SK-N-SH (cell line): ENCODE data around the gene UTP14C. TPM values are rescaled to one million over a fixed set of nuclear protein-coding genes. Genes with fewer than 3 reads are reported as not detected.

Experiments used
- CTCF ChIA-PET: fragments of 300-600, 350-600 bp; formaldehyde crosslinking; extraction: SDS; loops from one replicate; lab custom pipeline; 2021; lab: Yijun Ruan, JAX
- POLR2A ChIA-PET: fragments of 350-600 bp; sonication (Branson Sonifier 250); formaldehyde crosslinking; extraction: SDS; loops from one replicate; lab custom pipeline; 2020; ENCODE audit warnings: antibody characterized with exemption, inconsistent platforms; lab: Yijun Ruan, JAX
- DNase-seq: peaks from one replicate; pipeline ENCODE4 v3.0.0; 2012
- H2AFZ ChIP-seq: fragments of 200-600 bp; sonication (generic); 2 replicates; pipeline ENCODE4 v1.8.1; 2016; ENCODE audit warnings: antibody characterized with exemption, mild to moderate bottlenecking, low read depth
- H3F3A ChIP-seq: fragments of 200-600 bp; sonication (generic); replicated peaks from 2 replicates; pipeline ENCODE3; 2016; ENCODE audit warnings: antibody characterized with exemption, mild to moderate bottlenecking; ENCODE audit not compliant: insufficient read depth
- H3K27ac ChIP-seq, 2 experiments: fragments of 200-500 bp in 1 of 2; fragments of 200-600 bp in 1 of 2; sonication (Bioruptor generic) in 1 of 2; sonication (generic), shearing (Covaris generic) in 1 of 2; 2 replicates each; pipeline versions ENCODE4 v1.5.1 to v1.6.1; 2014 to 2016; ENCODE audit warnings: low read depth in 2 of 2, inconsistent platforms in 1 of 2, low read length in 1 of 2, mild to moderate bottlenecking in 1 of 2, mixed read lengths in 1 of 2
- H3K27me3 ChIP-seq: fragments of 200-600 bp; sonication (generic), shearing (Covaris generic); 2 replicates; pipeline ENCODE4 v1.6.1; 2016; ENCODE audit warnings: mixed run types; ENCODE audit not compliant: insufficient read depth
- H3K36me3 ChIP-seq, 2 experiments: fragments of 200-500 bp in 1 of 2; fragments of 200-600 bp in 1 of 2; sonication (Bioruptor generic) in 1 of 2; sonication (generic) in 1 of 2; replicated peaks in 1 of 2; 2 replicates each; pipeline versions ENCODE3 to v1.5.1; 2014 to 2016; ENCODE audit warnings: low read length in 1 of 2, mild to moderate bottlenecking in 1 of 2; ENCODE audit not compliant: insufficient read depth in 2 of 2, control insufficient read depth in 1 of 2
- H3K4me1 ChIP-seq, 2 experiments: fragments of 200-500 bp in 1 of 2; fragments of 200-600 bp in 1 of 2; sonication (Bioruptor generic) in 1 of 2; sonication (generic), shearing (Covaris generic) in 1 of 2; 2 replicates each; pipeline versions ENCODE4 v1.5.1 to v1.6.1; 2014 to 2016; ENCODE audit warnings: low read depth in 1 of 2, low read length in 1 of 2, mixed run types in 1 of 2; ENCODE audit not compliant: insufficient read depth in 2 of 2, control insufficient read depth in 1 of 2
- H3K4me2 ChIP-seq: fragments of 200-600 bp; sonication (generic), shearing (Covaris generic); 2 replicates; pipeline ENCODE4 v1.6.1; 2017; ENCODE audit warnings: mixed run types
- H3K4me3 ChIP-seq, 2 experiments: fragments of 200-500 bp in 1 of 2; fragments of 200-600 bp in 1 of 2; sonication (Bioruptor generic) in 1 of 2; sonication (generic), shearing (Covaris generic) in 1 of 2; 2 replicates each; pipeline versions ENCODE4 v1.5.1 to v1.8.1; 2014 to 2016; ENCODE audit warnings: low read depth in 2 of 2, inconsistent platforms in 1 of 2, low read length in 1 of 2, mild to moderate bottlenecking in 1 of 2, mixed read lengths in 1 of 2, moderate library complexity in 1 of 2
- H3K79me2 ChIP-seq: fragments of 200-600 bp; sonication (generic); 2 replicates; pipeline ENCODE4 v1.8.1; 2017; ENCODE audit warnings: mild to moderate bottlenecking; ENCODE audit not compliant: insufficient read depth
- H3K9ac ChIP-seq: fragments of 200-600 bp; sonication (generic); 2 replicates; pipeline ENCODE4 v1.6.1; 2017; ENCODE audit warnings: mixed run types
- H3K9me2 ChIP-seq: fragments of 200-600 bp; sonication (generic); 2 replicates; pipeline ENCODE4 v1.6.1; 2017; ENCODE audit warnings: mixed run types
- H3K9me3 ChIP-seq: fragments of 200-600 bp; sonication (generic); 2 replicates; pipeline ENCODE4 v1.6.1; 2017; ENCODE audit warnings: mixed run types, mild to moderate bottlenecking, moderate library complexity
- H4K20me1 ChIP-seq: fragments of 200-600 bp; sonication (generic); 2 replicates; pipeline ENCODE4 v1.6.1; 2017; ENCODE audit warnings: mild to moderate bottlenecking, mixed run types; ENCODE audit not compliant: insufficient read depth
- CHD2 ChIP-seq: fragments of 150-350 bp; IDR thresholded peaks from 2 replicates; pipeline ENCODE4 v1.6.1; 2018; ENCODE audit warnings: low read length; ENCODE audit not compliant: partially characterized antibody
- EP300 ChIP-seq, 2 experiments: IDR thresholded peaks; 2 replicates each; pipeline versions ENCODE4 v1.4.0 to v1.6.1; 2012; ENCODE audit warnings: borderline replicate concordance in 1 of 2, low read depth in 1 of 2, low read length in 1 of 2
- FOSL2 ChIP-seq: IDR thresholded peaks from 2 replicates; pipeline ENCODE4 v1.4.0; 2012; ENCODE audit warnings: low read depth, mild to moderate bottlenecking, moderate library complexity, borderline replicate concordance
- FOXJ3 ChIP-seq: sonication (generic); formaldehyde crosslinking; IDR thresholded peaks from 2 replicates; pipeline ENCODE4 v1.5.1; 2020; ENCODE audit warnings: mild to moderate bottlenecking, missing genetic modification reagents
- FOXM1 ChIP-seq: IDR thresholded peaks from 2 replicates; pipeline ENCODE4 v1.4.0; 2012; ENCODE audit warnings: low read depth, mild to moderate bottlenecking
- GATA2 ChIP-seq: sonication (generic); formaldehyde crosslinking; IDR thresholded peaks from 2 replicates; pipeline ENCODE4 v1.5.0; 2020; ENCODE audit warnings: mild to moderate bottlenecking, missing genetic modification reagents
- JUND ChIP-seq: IDR thresholded peaks from 2 replicates; pipeline ENCODE4 v1.4.0; 2012
- MXI1 ChIP-seq: IDR thresholded peaks from 2 replicates; pipeline ENCODE4 v1.6.1; 2012; ENCODE audit warnings: mild to moderate bottlenecking, low read depth, low read length, improper control_type of control experiment
- NFIC ChIP-seq: IDR thresholded peaks from 2 replicates; pipeline ENCODE4 v1.4.0; 2012; ENCODE audit warnings: borderline replicate concordance
- RFX5 ChIP-seq: IDR thresholded peaks from 2 replicates; pipeline ENCODE4 v1.6.1; 2012; ENCODE audit warnings: mild to moderate bottlenecking, improper control_type of control experiment, low read length
- RXRA ChIP-seq: IDR thresholded peaks from 2 replicates; pipeline ENCODE4 v1.4.0; 2012; ENCODE audit warnings: low read depth, mild to moderate bottlenecking, borderline replicate concordance
- SIN3A ChIP-seq: IDR thresholded peaks from 2 replicates; pipeline ENCODE4 v1.6.1; 2012; ENCODE audit warnings: low read depth, mild to moderate bottlenecking, low read length, moderate library complexity, borderline replicate concordance
- SMC3 ChIP-seq: IDR thresholded peaks from 2 replicates; pipeline ENCODE4 v1.6.1; 2012; ENCODE audit warnings: low read depth, low read length, improper control_type of control experiment
- WGBS: methylation state at CpG from one replicate; pipeline ENCODE4 v1.1.6; 2017; ENCODE audit warnings: low lambda C conversion rate; 5-methylcytosine and 5-hydroxymethylcytosine counted together
- polyA plus RNA-seq, 3 experiments: library from polyadenylated mRNA; depleted of rRNA; stranded (reverse); fragments of >200 nt; gene quantifications; 2 replicates each; pipeline ENCODE4 v1.2.3, GENCODE V29; 2012
- TF ChIP-seq, protein P1 (sequence below): IDR thresholded peaks from 2 replicates; pipeline ENCODE4; 2012
- TF ChIP-seq, protein P2 (sequence below): IDR thresholded peaks from 2 replicates; pipeline ENCODE4 v1.4.0; 2012; ENCODE audit warnings: low read depth, borderline replicate concordance
- TF ChIP-seq, protein P3 (sequence below): IDR thresholded peaks from 2 replicates; pipeline ENCODE4 v1.4.0; 2012; ENCODE audit warnings: low read depth, borderline replicate concordance
- TF ChIP-seq, protein P4 (sequence below): IDR thresholded peaks from 2 replicates; pipeline ENCODE4 v1.4.0; 2012; ENCODE audit warnings: low read depth
- TF ChIP-seq, protein P5 (sequence below): fragments of 150-350 bp; IDR thresholded peaks from 2 replicates; pipeline ENCODE4 v1.6.1; 2017; ENCODE audit warnings: antibody characterized with exemption, low read length, low read depth, borderline replicate concordance

Gene UTP14C
- polyA plus RNA-seq, 1 of the 3 experiments (the other 2 are of a cell fraction): 5.1 TPM

DNA sequence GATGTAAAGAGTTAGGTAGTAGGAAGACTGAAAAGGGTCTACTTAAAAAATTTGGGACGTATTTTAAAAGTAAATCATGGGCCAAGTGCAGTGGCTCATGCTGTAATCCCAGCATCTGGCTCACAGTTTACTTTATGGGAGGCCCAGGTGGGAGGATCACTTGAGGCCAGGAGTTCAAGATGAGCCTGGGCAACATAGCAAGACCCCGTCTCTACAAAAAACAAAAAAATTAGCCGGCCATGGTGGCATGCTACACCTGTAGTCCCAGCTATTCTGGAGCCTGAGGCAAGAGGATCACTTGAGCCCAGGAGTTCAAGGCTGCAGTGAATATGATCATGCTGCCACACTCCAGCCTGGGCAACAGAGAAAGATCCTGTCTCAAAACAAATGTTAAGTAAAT, 23.0 kb downstream of the UTP14C start:
- Histone ChIP-seq H4K20me1 (no peaks in the 10 kb centered on the region), H3K27ac (no peak overlapping the region), H3K4me3 (no peak overlapping the region), H3K4me1 (no peaks in the 10 kb centered on the region), H3K9me3 (no peaks in the 10 kb centered on the region), H3K27me3 (no peaks in the 10 kb centered on the region), H3K79me2 (no peaks in the 10 kb centered on the region), H3K4me2 (no peak overlapping the region), H3K36me3 (no peaks in the 10 kb centered on the region), H3F3A (no peaks in the 10 kb centered on the region), H3K9ac (no peak overlapping the region), H2AFZ (no peak overlapping the region), H3K9me2 (no peaks in the 10 kb centered on the region)
- DNase-seq: no peak
- TF ChIP-seq RFX5: no peak
- TF ChIP-seq, protein P1, sequence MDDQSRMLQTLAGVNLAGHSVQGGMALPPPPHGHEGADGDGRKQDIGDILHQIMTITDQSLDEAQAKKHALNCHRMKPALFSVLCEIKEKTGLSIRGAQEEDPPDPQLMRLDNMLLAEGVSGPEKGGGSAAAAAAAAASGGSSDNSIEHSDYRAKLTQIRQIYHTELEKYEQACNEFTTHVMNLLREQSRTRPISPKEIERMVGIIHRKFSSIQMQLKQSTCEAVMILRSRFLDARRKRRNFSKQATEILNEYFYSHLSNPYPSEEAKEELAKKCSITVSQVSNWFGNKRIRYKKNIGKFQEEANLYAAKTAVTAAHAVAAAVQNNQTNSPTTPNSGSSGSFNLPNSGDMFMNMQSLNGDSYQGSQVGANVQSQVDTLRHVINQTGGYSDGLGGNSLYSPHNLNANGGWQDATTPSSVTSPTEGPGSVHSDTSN: no peak
- no peak for TF ChIP-seq EP300 (IDR thresholded peaks at IDR 0.05; ENCODE audit: borderline replicate concordance in 1 of 2, low read depth in 1 of 2, low read length in 1 of 2)
- TF ChIP-seq SMC3: no peak
- TF ChIP-seq RXRA: no peak
- TF ChIP-seq, protein P2, sequence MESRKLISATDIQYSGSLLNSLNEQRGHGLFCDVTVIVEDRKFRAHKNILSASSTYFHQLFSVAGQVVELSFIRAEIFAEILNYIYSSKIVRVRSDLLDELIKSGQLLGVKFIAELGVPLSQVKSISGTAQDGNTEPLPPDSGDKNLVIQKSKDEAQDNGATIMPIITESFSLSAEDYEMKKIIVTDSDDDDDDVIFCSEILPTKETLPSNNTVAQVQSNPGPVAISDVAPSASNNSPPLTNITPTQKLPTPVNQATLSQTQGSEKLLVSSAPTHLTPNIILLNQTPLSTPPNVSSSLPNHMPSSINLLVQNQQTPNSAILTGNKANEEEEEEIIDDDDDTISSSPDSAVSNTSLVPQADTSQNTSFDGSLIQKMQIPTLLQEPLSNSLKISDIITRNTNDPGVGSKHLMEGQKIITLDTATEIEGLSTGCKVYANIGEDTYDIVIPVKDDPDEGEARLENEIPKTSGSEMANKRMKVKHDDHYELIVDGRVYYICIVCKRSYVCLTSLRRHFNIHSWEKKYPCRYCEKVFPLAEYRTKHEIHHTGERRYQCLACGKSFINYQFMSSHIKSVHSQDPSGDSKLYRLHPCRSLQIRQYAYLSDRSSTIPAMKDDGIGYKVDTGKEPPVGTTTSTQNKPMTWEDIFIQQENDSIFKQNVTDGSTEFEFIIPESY: no peak
- TF ChIP-seq NFIC: no peak
- no peak for TF ChIP-seq FOSL2
- TF ChIP-seq, protein P3, sequence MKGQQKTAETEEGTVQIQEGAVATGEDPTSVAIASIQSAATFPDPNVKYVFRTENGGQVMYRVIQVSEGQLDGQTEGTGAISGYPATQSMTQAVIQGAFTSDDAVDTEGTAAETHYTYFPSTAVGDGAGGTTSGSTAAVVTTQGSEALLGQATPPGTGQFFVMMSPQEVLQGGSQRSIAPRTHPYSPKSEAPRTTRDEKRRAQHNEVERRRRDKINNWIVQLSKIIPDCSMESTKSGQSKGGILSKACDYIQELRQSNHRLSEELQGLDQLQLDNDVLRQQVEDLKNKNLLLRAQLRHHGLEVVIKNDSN: no peak
- TF ChIP-seq, protein P4, sequence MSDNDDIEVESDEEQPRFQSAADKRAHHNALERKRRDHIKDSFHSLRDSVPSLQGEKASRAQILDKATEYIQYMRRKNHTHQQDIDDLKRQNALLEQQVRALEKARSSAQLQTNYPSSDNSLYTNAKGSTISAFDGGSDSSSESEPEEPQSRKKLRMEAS: no peak
- POLR2A ChIA-PET: no interaction called here
- 50% methylated on average over 3 of the region's 3 CpGs for WGBS
- CTCF ChIA-PET: interaction anchor here (1.0 kb wide), 1 partner anchor 66 kb away, joined by 3 read pairs; no protein-coding TSS in a partner anchor

DNA sequence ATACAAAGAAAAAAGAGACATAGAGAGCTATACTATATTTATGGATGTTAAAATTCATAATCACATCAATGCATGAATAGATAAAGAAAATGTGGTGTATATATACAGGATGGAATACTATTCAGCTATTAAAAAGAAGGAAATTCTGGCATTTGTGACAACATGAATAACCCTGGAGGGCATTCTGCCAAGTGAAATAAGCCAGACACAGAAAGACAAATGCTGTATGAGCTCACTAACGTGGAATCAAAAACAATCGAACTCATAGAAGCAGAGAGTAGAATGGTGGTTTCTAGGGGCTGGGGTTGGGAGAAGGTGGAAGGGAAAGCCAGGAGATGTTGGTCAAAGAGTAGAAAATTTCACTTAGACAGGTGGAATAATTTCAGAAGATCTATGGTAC, 24.0 kb downstream of the UTP14C start:
- H3K9ac ChIP-seq: no peak overlapping the region
- H3K4me3 ChIP-seq: no peak overlapping the region
- no peaks in the 10 kb centered on the region for H3F3A ChIP-seq
- no peaks in the 10 kb centered on the region for H3K9me3 ChIP-seq
- ChIA-PET POLR2A (interaction anchor here (0.9 kb wide), 1 partner anchor 13 kb away, joined by 3 read pairs; no protein-coding TSS in a partner anchor), CTCF (interaction anchor here (1.0 kb wide), 1 partner anchor 65 kb away, joined by 3 read pairs; no protein-coding TSS in a partner anchor)
- 28% methylated on average over 2 of the region's 2 CpGs for WGBS
- H3K27me3 ChIP-seq: no peaks in the 10 kb centered on the region
- TF ChIP-seq CHD2 (no peak), FOXM1 (no peak), GATA2 (CRISPR knock-in tag) (no peak), RXRA (no peak), JUND (no peak), SIN3A (no peak), MXI1 (no peak), FOXJ3 (CRISPR knock-in tag) (no peak)
- TF ChIP-seq, protein P5, sequence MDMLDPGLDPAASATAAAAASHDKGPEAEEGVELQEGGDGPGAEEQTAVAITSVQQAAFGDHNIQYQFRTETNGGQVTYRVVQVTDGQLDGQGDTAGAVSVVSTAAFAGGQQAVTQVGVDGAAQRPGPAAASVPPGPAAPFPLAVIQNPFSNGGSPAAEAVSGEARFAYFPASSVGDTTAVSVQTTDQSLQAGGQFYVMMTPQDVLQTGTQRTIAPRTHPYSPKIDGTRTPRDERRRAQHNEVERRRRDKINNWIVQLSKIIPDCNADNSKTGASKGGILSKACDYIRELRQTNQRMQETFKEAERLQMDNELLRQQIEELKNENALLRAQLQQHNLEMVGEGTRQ: no peak
- H3K9me2 ChIP-seq: no peaks in the 10 kb centered on the region
- no peak overlapping the region for H3K4me2 ChIP-seq
- no peaks in the 10 kb centered on the region for H4K20me1 ChIP-seq
- H2AFZ ChIP-seq: no peak overlapping the region
- H3K79me2 ChIP-seq: no peaks in the 10 kb centered on the region
- no peaks in the 10 kb centered on the region for H3K36me3 ChIP-seq
- no peak for DNase-seq
- H3K4me1 ChIP-seq: peaks cover 0 to under 1% of the 10 kb centered on the region in 2 experiments; a peak in 1 of 4 replicates
- no peak overlapping the region for H3K27ac ChIP-seq
